Glutamatergic neuron (in vitro differentiated cells): Measurements from ENCODE around the gene OTUD5. TPM values are rescaled to one million over a fixed set of nuclear protein-coding genes. Genes with fewer than 3 reads are reported as not detected.
"Not testable (repeated sequence)": the region's sequence is repeated elsewhere in the genome, so short reads cannot be mapped to it uniquely, and the experiment has no call there.

Experiments used
- DNase-seq: peaks from one replicate; pipeline ENCODE4 v3.0.0; 2022
- H3K27ac Mint-ChIP-seq: one replicate; pipeline ENCODE4 v1.8.0; 2020; ENCODE audit warnings: mild to moderate bottlenecking, mixed read lengths, inconsistent platforms; ENCODE audit not compliant: unreplicated experiment
- H3K27me3 Mint-ChIP-seq: one replicate; pipeline ENCODE4 v1.8.0; 2020; ENCODE audit warnings: mild to moderate bottlenecking, moderate library complexity, mixed read lengths, inconsistent platforms; ENCODE audit not compliant: unreplicated experiment
- H3K36me3 Mint-ChIP-seq: one replicate; pipeline ENCODE4 v1.8.0; 2020; ENCODE audit warnings: mild to moderate bottlenecking, mixed read lengths, inconsistent platforms; ENCODE audit not compliant: unreplicated experiment
- H3K4me1 Mint-ChIP-seq: one replicate; pipeline ENCODE4 v1.8.0; 2020; ENCODE audit warnings: mild to moderate bottlenecking, low read depth, mixed read lengths, inconsistent platforms; ENCODE audit not compliant: unreplicated experiment
- H3K4me3 Mint-ChIP-seq: one replicate; pipeline ENCODE4 v1.8.0; 2020; ENCODE audit warnings: mild to moderate bottlenecking, mixed read lengths, inconsistent platforms; ENCODE audit not compliant: unreplicated experiment
- H3K9me3 Mint-ChIP-seq: one replicate; pipeline ENCODE4 v1.8.0; 2020; ENCODE audit warnings: mild to moderate bottlenecking, moderate library complexity, mixed read lengths, inconsistent platforms; ENCODE audit not compliant: unreplicated experiment
- CTCF ChIP-seq: fragments of 200-600 bp; sonication (generic); IDR thresholded peaks from one replicate; pipeline ENCODE4 v1.5.0; 2021; ENCODE audit not compliant: partially characterized antibody, unreplicated experiment
- total RNA-seq: library from RNA; stranded (reverse); fragmentation: NEBNext Ultra II Directional; extraction: Animal tissue kit (Norgen Biotek cat#: 25700); gene quantifications from one replicate; pipeline ENCODE4 v1.2.1, GENCODE V29; 2021; ENCODE audit not compliant: unreplicated experiment

The OTUD5 gene
- total RNA-seq, 1 donor from 2014 or later, result 68.3 TPM

- no peak for DNase-seq
- Mint-ChIP-seq H3K36me3 (no peaks in the 10 kb centered on the region), H3K9me3 (peaks cover 5% of the 10 kb centered on the region), H3K27ac (no peak overlapping the region), H3K27me3 (peaks cover 5% of the 10 kb centered on the region), H3K4me3 (no peak overlapping the region), H3K4me1 (peaks cover 10% of the 10 kb centered on the region)
- no peak for TF ChIP-seq CTCF
Measured at GRCh38 chrX:48892896-48893295, 64.5 kb downstream of the OTUD5 start.

GRCh38 chrX:48891402-48892288 is 65.8 kb downstream of the OTUD5 start:
- Mint-ChIP-seq H3K27ac (no peak overlapping the region), H3K9me3 (peaks cover 5% of the 10 kb centered on the region), H3K36me3 (no peaks in the 10 kb centered on the region), H3K27me3 (peaks cover 3% of the 10 kb centered on the region), H3K4me1 (peaks cover 8% of the 10 kb centered on the region), H3K4me3 (peak overlapping the region; percentile 73)
- DNase-seq, result peak; percentile 83
- peak; percentile 32 for TF ChIP-seq CTCF

- peaks cover 5% of the 10 kb centered on the region for H3K9me3 Mint-ChIP-seq
- H3K4me1 Mint-ChIP-seq, result peaks cover 4% of the 10 kb centered on the region
- peak overlapping the region; percentile 89 for H3K4me3 Mint-ChIP-seq
- peaks cover 3% of the 10 kb centered on the region for H3K27me3 Mint-ChIP-seq
- no peak for TF ChIP-seq CTCF
- peak overlapping the region; percentile 87 for H3K27ac Mint-ChIP-seq
- no peaks in the 10 kb centered on the region for H3K36me3 Mint-ChIP-seq
- DNase-seq, result peak; percentile 19
Measured at GRCh38 chrX:48890934-48891401, 66.4 kb downstream of the OTUD5 start.

GRCh38 chrX:48890296-48890925 is 67.0 kb downstream of the OTUD5 start:
- peaks cover 4% of the 10 kb centered on the region for H3K4me1 Mint-ChIP-seq

GRCh38 chrX:48886586-48886985 is 70.8 kb downstream of the OTUD5 start:
- not testable (repeated sequence) for H3K36me3 Mint-ChIP-seq, H3K9me3 Mint-ChIP-seq, H3K4me3 Mint-ChIP-seq, H3K4me1 Mint-ChIP-seq, H3K27me3 Mint-ChIP-seq, H3K27ac Mint-ChIP-seq, DNase-seq

More at GRCh38 chrX:48890296-48890925, 67.0 kb downstream of the OTUD5 start:
- H3K27me3 Mint-ChIP-seq, result peaks cover 3% of the 10 kb centered on the region
- H3K36me3 Mint-ChIP-seq, result no peaks in the 10 kb centered on the region
- no peak for DNase-seq
- H3K27ac Mint-ChIP-seq, result peak overlapping the region; percentile 87
- peak overlapping the region; percentile 89 for H3K4me3 Mint-ChIP-seq
- TF ChIP-seq CTCF, result no peak
- H3K9me3 Mint-ChIP-seq, result peaks cover 5% of the 10 kb centered on the region
